ENCODE data around the gene RAPGEF4.

Gene RAPGEF4

GRCh38 chr2:172969166-172969565, 233.5 kb downstream of the RAPGEF4 start:
- DNase-seq (ENCODE audit: low read depth): no peak

DNA sequence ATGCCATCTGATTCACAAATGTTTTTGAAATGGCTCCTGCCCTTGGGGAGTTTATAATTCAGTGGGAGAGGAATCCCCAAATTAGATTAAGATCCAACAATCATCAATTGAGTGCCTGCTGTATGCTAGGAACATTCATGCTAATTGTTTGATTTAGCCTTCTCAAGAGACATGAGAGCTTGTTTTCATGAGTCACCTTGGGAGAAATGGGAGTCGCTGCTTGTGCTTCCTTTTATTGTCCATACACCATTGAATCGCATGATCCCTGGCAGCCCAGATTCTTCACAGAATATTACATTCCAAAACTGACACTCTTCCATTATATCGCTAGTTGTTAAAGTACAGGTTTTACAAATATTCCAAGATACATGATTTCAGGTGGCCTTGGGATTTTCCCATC, 234.0 kb downstream of the RAPGEF4 start:
- no peak for DNase-seq (ENCODE audit: low read depth)

GRCh38 chr2:172970660-172971059, 235.0 kb downstream of the RAPGEF4 start:
- no peak for DNase-seq (ENCODE audit: low read depth)

DNA sequence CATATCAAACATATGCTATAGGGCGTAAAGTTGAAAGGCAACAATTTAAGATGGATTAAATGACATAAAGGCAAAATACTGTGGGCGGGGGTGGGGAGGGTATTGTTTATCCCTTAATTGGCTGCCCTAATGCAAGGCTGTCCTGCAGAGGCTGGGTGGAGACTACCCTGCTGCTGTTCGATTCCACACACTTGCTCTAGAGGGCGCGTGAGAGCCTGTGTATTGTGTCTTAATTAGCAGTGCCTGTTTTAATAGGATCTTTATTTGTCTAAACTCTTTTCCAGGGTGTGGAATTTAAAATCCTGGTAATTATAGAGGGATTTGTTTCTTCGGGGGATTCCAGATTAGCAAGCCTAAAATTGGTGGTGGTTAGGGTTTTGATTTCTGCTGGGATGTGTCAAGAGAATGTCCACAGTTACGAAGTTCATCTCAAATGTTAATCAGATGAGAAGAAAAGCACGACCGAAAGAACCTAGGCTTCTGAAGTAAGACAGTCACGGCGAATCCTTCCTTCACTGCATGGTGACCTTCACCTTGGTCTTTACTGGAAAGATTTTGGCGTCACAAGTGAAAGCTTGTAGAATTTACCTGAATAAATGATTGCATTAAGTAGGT, 236.5 kb downstream of the RAPGEF4 start:
- DNase-seq (ENCODE audit: low read depth): no peak

- no peak for DNase-seq (ENCODE audit: low read depth)
These were observed 239.1 kb downstream of the RAPGEF4 start for GRCh38 chr2:172974762-172975161.

DNA sequence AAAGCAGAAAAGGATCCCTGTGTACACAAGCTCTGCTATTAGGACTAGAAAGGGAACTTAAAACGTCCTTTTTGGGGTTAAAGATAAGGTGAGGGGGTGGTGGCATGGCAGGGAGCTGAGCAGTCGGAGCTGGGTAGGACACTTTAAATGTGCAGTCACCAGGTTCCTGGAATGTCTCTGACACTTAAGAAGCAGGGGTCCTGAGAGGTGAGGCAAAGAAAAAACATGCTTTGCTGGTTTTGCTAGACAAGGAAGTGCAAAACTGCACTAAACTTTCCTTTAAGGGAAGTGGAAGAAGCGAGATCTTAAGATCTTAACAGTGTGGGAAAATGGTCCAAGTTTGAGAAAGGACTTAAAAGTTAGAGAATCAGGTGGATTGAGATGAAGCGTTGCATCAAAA, 240.5 kb downstream of the RAPGEF4 start:
- DNase-seq (ENCODE audit: low read depth): no peak

- no peak for DNase-seq (ENCODE audit: low read depth)
These were observed 241.2 kb downstream of the RAPGEF4 start for GRCh38 chr2:172976816-172977215.

GRCh38 chr2:172977270-172978062, 241.8 kb downstream of the RAPGEF4 start:
- no peak for DNase-seq (ENCODE audit: low read depth)

DNA sequence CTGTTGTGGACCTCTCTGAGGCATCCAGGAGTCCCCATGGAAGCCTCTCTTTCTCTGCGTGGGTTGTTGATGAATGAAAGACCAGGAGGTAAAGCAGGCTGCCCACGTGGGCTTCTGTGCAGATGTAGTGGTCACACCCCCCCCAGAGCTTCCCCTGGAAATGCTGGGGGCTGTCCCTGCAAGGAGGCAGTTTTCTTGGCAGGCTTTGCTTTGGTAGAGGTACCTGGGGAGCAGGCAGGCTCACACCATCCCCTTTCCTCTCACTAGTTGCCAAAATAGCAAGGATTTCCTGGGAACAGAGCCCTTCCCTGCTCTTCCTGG, 242.4 kb downstream of the RAPGEF4 start:
- no peak for DNase-seq (ENCODE audit: low read depth)

- DNase-seq (ENCODE audit: low read depth): no peak
These were observed 249.7 kb downstream of the RAPGEF4 start for GRCh38 chr2:172985139-172985892.

DNA sequence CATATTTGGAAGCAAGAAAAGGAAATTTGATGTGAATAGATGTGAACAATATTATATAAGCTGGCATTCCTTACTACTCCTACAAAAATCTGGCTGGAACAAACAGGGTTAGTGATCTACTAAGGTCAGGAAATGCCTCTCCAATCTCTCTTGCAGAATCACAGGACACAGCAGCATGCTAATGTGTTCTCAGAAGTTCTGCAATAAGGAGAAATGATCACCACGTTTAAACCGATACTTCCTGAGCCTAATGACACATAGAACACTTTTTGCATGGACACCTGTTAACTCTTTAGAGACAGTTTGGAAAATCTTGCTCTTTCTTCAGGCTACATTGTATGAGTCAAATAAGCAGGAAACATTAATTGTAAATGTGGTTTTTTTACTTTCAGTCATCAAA, 250.4 kb downstream of the RAPGEF4 start:
- DNase-seq (ENCODE audit: low read depth): no peak

- DNase-seq (ENCODE audit: low read depth): no peak
These were observed 253.1 kb downstream of the RAPGEF4 start for GRCh38 chr2:172988728-172989127.

DNA sequence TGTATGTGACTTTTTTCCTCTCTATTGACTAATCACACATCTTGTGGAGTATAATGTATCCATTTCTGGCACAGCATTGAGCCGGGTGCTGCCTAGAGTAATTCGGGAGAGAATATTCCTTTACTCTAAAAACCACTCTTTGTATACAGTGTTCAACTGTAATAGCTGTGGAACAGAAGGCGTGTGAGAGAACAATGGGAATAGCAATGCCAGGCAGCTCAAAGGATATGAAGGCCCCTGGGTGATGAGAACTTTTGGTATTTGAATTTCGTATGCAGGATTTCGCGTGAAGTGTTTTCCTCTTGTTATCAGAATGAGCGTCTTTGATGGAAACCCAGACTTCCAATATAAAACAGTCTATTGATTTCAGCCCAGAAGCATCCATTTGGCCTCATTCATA, 255.4 kb downstream of the RAPGEF4 start:
- no peak for DNase-seq (ENCODE audit: low read depth)

DNA sequence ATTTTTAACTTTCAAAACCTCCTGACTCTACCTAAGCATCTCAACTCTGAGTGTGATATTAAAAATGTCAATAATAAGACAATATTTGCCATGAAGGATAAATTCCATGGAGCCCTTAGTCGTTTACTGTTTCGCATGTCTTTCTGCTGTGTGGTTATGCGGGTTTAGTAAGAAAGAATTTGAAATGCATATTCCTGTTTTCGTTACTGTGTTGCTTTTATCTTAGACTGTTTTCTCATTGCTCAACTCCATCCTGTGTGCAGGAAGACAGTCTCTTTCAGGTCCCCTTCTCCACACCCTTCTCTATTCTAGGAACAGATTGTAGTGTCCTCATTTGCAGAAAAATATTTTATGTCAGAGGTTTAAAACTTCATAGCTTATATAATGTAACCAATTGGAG, 257.5 kb downstream of the RAPGEF4 start:
- DNase-seq (ENCODE audit: low read depth): no peak

- DNase-seq (ENCODE audit: low read depth): no peak
These were observed 258.5 kb downstream of the RAPGEF4 start for GRCh38 chr2:172993931-172994717.

DNA sequence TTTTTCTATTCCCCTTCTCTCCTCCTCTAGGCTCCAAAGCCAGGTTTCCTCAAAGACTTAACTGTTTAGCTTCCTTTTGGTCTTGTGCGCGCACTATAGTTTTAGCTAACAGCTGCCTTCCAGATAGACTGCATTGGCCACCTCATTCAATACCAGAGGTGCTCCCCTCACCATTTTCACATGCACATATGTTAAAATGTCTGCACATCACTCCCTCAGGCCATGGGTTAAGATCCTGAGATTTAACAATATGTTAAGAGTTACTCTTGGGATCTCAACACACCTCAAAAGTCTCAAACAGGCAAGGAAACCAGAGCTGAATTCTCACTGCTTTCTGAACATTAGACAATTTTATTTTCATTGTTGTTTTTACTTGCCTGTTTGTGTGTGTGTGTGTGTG, 259.2 kb downstream of the RAPGEF4 start:
- no peak for DNase-seq (ENCODE audit: low read depth)

DNA sequence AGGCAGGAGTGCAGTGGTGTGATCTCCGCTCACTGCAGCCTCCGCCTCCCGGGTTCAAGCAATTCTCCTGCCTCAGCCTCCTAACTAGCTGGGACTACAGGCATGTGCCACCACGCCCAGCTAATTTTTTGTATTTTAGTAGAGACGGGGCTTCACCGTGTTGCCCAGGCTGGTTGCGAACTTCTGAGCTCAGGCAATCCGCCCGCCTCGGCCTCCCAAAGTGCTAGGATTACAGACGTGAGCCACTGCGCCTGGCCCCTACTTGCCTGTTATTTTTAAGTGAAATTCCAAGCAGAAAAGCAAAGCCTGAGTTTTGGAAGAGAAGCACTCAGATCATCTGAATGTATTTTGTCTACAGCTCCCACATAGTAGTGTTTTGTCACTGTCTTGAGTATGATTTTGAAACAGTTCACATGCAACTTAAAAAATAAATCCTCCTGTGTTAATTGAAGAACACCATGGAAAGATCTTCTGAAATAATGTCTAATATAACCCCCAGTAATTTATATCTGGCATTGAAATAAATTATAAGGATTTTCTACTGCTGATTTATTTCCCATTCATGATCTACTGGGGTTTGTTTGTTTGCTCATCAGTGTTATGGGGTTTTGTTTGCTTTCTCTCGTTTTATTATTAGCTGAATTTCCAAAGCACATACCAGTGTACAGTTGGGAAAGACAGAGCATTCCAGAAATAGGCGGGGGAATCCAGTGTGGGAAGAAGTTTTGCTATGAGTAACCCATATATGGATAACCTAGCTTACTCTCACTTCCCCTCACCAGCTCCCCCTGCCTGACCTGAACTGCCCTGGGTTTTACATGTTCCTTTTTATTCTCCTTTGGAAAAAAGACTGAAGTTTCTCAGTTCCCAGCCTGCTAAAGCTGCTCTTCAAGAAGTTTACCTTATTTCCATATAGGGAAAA, 259.9 kb downstream of the RAPGEF4 start:
- DNase-seq (ENCODE audit: low read depth): no peak

DNA sequence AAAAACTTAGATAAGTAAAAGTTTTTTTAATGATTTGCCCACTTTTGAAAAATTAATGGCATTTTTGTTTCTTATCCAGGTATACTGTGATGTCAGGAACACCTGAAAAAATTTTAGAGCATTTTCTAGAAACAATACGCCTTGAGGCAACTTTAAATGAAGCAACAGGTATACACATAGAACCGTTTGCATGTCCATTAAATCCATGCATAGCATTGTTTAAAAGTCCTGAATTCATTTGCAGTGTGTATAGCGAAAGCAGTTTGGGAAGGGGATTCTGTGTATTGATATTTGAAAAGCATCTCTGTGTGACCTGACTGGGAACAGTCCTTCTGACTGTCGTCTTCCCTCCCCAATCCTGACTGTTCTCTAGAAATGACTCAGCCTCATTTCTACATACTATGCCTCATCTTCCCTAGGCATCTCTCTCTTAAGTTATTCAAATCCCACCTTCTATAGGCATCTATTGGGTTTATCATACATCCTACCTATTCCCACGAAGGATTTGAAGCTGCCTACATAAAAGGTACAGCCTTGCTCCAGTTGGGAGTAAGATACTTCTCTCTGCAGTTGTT, 260.8 kb downstream of the RAPGEF4 start:
- no peak for DNase-seq (ENCODE audit: low read depth)

DNA sequence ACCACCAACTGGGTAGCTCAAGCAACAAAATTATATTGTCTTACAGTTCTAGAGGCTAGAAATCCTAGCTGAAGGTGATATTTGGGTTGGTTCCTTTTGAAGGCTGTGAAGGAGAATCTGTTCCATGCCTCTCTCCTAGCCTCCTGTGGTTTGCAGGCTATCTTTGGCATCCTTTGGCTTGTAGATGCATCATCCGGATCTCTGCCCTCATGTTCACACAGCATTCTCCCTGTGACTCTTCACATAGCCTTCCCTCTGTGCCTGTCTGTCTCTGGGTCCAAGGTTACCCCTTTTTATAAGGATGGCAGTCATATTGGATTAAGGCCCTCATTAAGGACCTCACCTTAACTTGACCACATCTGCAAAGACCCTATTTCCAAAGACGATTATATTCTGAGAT, 261.4 kb downstream of the RAPGEF4 start:
- DNase-seq (ENCODE audit: low read depth): no peak

DNA sequence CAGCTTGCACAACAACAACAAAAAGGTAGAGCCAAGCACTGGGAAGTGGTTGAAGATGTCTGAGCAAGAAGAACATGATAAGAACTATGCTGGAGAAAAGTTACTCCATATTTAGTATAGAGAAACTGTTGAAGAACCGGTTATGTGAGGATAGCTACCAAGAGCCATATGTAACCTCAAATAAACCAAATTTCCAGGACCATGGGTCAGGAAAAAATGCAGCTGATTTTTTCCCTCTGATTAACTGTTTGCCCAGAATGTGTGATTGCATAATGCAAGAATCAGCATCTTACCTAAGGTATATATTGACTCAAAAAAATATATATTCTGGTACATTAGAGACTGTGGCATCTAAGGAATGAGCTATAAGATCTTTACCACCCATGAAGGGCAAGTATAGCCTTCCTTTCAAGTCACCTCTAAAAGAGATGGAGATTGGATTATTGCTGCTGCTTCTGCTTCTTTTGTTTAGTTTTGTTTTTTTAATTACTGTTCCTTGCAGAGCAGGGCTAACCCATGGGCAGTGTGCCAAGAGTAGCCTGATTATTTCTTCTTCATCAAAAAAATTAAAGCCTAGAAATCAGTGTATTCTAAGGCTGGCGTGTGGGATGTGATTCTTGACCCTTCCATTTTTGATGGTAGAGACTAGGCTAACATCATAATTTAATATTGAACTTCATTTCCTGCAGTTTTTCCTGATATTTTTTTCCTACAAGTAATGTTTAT, 263.1 kb downstream of the RAPGEF4 start:
- DNase-seq (ENCODE audit: low read depth): no peak

All from activated T-helper 1 cell treated with Interleukin-2 at 50 U/mL for 16 hours (primary cell).